Islet precursor cell (in vitro differentiated cells): ENCODE measurements around the gene TXNDC17.
"Not testable (repeated sequence)": the region's sequence is repeated elsewhere in the genome, so short reads cannot be mapped to it uniquely, and the experiment has no call there.

Experiments
- DNase-seq: peaks from one replicate; pipeline ENCODE4 v3.0.0-alpha.2; 2018

Gene TXNDC17

GRCh38 chr17:6637458-6637840 lies 3.4 kb upstream of the TXNDC17 start:
- DNase-seq: no peak

DNA sequence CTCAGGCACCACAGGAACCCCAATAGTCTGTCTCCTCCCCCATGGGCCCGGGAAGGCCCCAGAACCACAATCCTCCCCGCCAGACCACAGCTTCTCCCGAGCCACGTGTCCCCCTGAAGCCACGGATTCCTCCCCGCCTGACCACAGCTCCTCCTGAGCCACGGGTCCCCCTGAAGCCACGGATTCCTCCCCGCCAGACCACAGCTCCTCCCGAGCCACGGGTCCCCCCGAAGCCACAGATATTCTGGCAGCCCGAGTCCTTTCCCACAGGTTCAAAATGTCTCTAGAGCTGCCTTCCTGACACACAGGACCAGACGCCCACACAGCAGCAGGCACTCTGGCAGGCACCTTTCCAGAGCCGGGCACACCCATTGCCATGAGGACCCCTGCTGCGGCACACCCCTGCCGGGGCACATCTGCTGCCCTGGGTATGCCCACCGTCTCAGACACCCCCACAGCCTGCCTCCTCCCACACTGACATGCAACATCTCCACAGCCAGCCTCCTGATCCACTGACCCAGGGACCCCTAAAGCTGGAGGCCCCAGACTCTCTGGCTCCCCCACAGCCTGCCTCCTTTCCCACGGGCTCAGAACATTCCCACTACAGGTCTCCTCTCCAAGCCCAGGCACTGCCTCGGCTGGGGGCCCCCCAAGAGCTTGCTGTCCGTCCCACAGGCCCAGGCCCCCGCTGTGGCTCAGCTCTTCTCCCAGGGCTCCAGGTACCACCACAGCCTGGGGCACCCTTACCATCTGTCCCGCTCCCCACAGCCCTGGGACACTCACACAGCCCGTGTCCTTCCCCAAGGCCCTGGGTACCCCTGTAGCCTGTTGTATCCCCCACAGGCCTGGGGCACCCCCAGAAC lies 2.6 kb upstream of the TXNDC17 start:
- no peak for DNase-seq

- DNase-seq: no peak
Measured at GRCh38 chr17:6639014-6639585, 1.8 kb upstream of the TXNDC17 start.

GRCh38 chr17:6639586-6640535 lies 999 bp upstream of the TXNDC17 start:
- DNase-seq: peak; percentile 81

DNA sequence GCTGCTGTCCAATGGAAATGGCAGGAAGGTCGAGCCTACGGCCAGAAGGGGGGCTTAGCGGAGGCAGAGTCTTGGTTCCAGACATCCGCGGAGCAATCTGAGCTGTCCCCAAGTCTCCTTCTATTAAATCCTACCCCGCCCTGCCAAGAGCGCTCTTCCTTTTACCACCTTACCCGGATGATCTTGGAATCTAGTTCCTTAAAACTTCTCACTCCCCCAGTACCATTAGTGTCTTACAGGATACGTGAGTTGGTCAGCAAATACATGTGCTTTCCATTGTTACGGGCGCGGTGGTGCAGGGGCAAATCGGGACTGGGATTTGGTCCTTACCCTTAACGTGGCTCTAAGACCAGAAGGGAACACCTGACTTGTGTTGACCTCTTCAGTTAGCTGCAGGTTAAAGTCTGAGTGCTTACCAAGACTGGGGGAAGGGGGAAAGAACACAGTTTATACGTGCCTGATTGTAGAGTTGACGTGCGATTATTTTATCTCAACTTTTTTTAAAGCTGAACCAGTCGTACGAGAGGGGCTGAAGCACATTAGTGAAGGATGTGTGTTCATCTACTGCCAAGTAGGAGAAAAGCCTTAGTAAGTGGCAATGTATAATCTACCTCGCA lies 495 bp downstream of the TXNDC17 start:
- DNase-seq: no peak

GRCh38 chr17:6642592-6642991 lies 1.7 kb downstream of the TXNDC17 start:
- no peak for DNase-seq

GRCh38 chr17:6643451-6644125 lies 2.7 kb downstream of the TXNDC17 start:
- no peak for DNase-seq

- no peak for DNase-seq
Measured at GRCh38 chr17:6648181-6648580, 7.3 kb downstream of the TXNDC17 start.

DNA sequence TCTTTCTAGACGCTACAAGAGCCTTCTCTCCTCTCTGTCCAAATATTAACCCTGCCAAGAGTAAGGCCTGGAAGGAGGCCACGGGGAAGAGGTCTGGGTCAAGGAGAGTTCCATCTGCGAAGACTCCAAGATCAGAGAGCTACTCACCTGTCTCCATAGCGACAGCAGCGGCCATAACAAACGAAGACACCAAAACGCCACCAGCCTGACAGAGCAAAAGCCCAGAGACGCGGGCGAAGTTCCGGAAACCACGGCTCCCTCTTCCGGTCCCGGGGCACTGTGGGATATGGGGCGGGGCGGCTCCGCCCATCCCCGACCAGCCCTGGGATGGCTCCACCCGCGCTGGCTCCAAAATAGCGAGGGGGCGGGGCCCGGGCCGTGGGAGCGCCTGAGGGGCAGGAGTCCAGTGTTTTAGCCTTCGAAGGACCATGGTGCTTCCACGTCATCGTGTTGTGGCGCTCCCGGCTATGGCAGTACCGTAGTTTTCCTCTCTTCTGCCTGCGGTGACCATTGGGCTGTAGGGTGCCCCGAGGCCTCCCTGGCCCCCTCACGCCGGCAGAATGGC lies 10.6 kb downstream of the TXNDC17 start, which contains the start of the genes C17orf100 and MED31:
TSS of gene C17orf100 (plus strand) at position 409 of the 565 bp plus-strand sequence. CDS start at position 561, 152 bp downstream.
TSS of gene MED31 (minus strand) at position 252 of the 565 bp plus-strand sequence. CDS start at position 175, 77 bp downstream.
- peak; percentile 99 for DNase-seq

DNA sequence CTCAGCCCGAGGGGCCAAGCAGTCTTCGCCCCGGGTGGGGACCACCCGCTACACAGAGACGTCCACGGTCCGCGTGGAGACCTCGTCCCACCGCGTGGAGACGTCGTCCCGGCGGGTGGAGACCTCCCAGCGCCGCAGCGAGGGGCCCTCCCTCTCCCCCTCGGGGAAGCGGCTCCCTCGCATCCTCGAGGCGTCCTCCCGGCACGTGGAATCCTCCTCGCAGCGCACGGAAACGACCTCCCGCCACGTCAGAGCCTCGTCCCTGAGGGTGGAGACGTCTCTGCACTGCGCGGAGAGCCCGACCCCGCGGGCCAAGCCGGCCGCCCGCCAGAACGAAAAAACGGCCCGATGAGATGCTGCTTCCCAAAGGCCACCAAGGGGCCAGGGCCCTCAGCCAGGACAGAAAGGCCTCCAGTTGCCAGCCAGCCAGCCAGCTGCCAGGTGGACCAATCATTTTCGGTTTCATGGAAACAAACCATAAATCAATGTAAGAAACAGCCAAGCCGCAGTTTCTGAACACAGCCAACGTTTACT lies 11.1 kb downstream of the TXNDC17 start:
- DNase-seq: no peak

- DNase-seq: peak; percentile 82
Measured at GRCh38 chr17:6654841-6655731, 14.2 kb downstream of the TXNDC17 start.

DNA sequence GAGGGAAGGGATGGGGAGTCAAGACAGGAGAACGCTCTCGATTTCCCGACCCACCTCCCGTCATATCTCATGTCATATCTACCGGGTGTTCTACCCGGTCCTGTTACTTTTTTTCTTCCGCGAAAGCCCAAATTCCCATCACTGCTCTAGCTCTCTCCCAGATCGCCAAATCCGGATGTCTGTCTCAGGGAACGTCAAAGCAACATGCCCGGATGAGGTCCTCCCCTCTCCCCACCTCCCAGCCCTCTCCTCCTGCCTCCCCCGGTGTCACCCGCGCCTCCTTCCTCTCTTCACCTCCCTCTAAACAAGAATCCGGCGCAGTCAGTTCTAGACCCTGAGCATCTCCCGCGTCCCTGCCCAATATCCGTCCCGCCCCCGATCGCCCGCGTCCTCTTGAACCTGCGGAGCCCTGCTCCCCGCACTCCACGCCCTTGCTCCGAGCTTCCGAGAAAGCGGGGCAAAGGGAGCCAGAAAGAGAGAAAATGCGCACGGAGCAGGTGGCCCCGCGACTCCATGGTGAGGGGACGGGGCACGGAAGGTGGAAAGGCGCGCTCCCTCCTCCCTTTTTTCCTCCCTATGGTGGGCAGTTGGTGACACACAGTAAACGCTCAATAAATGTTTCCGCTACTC lies 15.0 kb downstream of the TXNDC17 start:
- DNase-seq: not testable (repeated sequence)

GRCh38 chr17:6656797-6657632 lies 16.2 kb downstream of the TXNDC17 start:
- peak; percentile 75 for DNase-seq

- no peak for DNase-seq
Measured at GRCh38 chr17:6657633-6658287, 16.9 kb downstream of the TXNDC17 start.

DNA sequence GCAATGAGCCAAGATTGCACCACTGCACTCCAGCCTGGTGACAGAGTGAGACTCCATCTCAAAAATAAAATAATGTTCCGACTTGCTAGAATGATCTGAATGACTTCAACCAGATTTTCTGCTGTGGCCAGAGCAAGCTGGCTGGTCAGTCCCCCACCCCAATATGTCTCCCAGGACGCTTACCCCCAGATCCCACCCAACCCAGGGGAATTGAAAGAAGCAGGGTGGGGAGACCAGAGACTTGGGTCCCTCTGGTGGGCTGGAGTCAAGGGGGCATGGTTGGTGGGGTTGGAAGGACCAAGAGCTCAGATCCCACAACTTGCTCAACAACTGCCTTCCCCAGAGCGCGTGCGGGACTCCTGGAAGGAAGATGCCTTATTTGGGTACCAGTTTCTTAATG lies 17.6 kb downstream of the TXNDC17 start:
- DNase-seq: not testable (repeated sequence)

DNA sequence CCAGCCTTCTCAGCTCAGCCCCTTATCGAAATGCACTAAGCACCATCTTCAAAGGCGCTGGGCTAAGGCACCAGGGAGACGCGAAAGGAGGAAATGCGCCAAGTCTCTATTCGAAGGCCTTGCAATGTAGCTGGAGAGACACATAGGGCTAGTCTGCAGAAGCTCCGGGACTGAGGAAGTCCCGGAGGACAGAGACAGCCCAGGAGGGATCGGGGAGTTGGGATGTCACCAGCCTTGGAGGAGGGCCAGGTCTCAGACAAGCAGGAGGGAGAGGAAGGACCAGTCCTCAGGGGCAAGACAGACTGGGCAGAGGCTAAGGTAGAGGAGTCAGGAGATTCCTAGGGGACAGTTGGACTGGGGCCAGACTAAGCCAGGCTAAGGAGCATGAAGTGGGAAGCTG lies 19.2 kb downstream of the TXNDC17 start:
- peak; percentile 53 for DNase-seq

GRCh38 chr17:6660805-6661463 lies 20.1 kb downstream of the TXNDC17 start:
- peak; percentile 44 for DNase-seq

DNA sequence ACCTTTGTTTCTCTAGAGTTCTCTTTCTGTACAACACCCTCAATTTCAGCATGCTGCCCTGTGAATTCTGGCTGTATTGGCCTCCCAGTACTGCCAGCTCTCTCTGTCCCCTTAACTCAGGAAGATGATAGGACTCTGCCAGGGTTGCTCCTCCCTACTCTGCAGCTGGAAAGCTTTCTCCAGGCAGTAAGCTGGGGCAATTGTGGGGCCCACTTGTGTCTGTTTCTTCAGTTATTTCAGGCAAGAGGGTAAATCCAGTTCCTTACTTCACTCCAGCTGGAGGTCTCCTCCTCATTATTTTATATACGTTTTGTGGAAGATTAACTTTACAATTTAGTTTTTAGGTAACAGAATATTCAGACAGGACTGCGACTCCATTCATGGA lies 20.6 kb downstream of the TXNDC17 start:
- DNase-seq: no peak
